SK-N-SH treated with all-trans-retinoic acid at 6 μM for 48 hours (cell line): Measurements from ENCODE around the gene HMGCR.
"Not testable (repeated sequence)": the region's sequence is repeated elsewhere in the genome, so short reads cannot be mapped to it uniquely, and the experiment has no call there.

ENCODE experiments used
- ATAC-seq: fragments of 200-7000 bp; cut with Tn5 transposase; 3 replicates; pipeline ENCODE4 v1.9.1; 2020; ENCODE audit warnings: mild to moderate bottlenecking, moderate library complexity
- ARNTL ChIP-seq: fragments of 450-650 bp; formaldehyde crosslinking; IDR thresholded peaks from 2 replicates; pipeline ENCODE4 v1.5.0; 2020; ENCODE audit warnings: low read depth, mild to moderate bottlenecking, moderate library complexity, borderline replicate concordance
- BACH2 ChIP-seq: fragments of 250-450 bp; sonication (Bioruptor Pico); IDR thresholded peaks from 2 replicates; pipeline ENCODE4 v1.9.0; 2021; ENCODE audit warnings: mild to moderate bottlenecking, borderline replicate concordance
- ESRRG ChIP-seq: fragments of 250-450 bp; sonication (Bioruptor Pico); IDR thresholded peaks from 2 replicates; pipeline ENCODE4 v1.6.1; 2021; ENCODE audit warnings: mild to moderate bottlenecking
- GLIS3 ChIP-seq: fragments of 250-450 bp; sonication (Bioruptor Pico); IDR thresholded peaks from 2 replicates; pipeline ENCODE4 v1.5.0; 2020; ENCODE audit warnings: mild to moderate bottlenecking, moderate library complexity
- ISL1 ChIP-seq: fragments of 250-450 bp; sonication (Bioruptor Pico); IDR thresholded peaks from 2 replicates; pipeline ENCODE4 v2.1.2; 2022; ENCODE audit warnings: mild to moderate bottlenecking, moderate library complexity
- OSR1 ChIP-seq: fragments of 250-450 bp; sonication (Bioruptor Pico); IDR thresholded peaks from 2 replicates; pipeline ENCODE4 v1.8.0; 2022; ENCODE audit warnings: moderate library complexity, mild to moderate bottlenecking, inconsistent platforms
- PPARA ChIP-seq: fragments of 250-450 bp; sonication (Bioruptor Pico); IDR thresholded peaks from 2 replicates; pipeline ENCODE4 v1.5.0; 2020; ENCODE audit warnings: mild to moderate bottlenecking, borderline replicate concordance
- RARB ChIP-seq: fragments of 250-450 bp; sonication (Bioruptor Pico); IDR thresholded peaks from 2 replicates; pipeline ENCODE4 v1.8.0; 2021; ENCODE audit warnings: mild to moderate bottlenecking, moderate library complexity
- SNAI2 ChIP-seq: fragments of 250-450 bp; sonication (Bioruptor Pico); IDR thresholded peaks from 2 replicates; pipeline ENCODE4 v1.5.0; 2020; ENCODE audit warnings: mild to moderate bottlenecking, moderate library complexity
- TOX ChIP-seq: fragments of 250-450 bp; sonication (Bioruptor Pico); IDR thresholded peaks from 2 replicates; pipeline ENCODE4 v1.8.0; 2021; ENCODE audit warnings: mild to moderate bottlenecking, moderate library complexity, borderline replicate concordance
- ZFP3 ChIP-seq: fragments of 250-450 bp; sonication (Bioruptor Pico); IDR thresholded peaks from 2 replicates; pipeline ENCODE4 v1.5.0; 2020; ENCODE audit warnings: mild to moderate bottlenecking, moderate library complexity
- ZNF565 ChIP-seq: fragments of 450-650 bp; formaldehyde crosslinking; conservative IDR thresholded peaks from 2 replicates; pipeline ENCODE4 v1.5.0; 2020; ENCODE audit warnings: low read depth, mild to moderate bottlenecking, moderate library complexity
- TF ChIP-seq, protein P1 (sequence below): fragments of 250-450 bp; sonication (Bioruptor Pico); IDR thresholded peaks from 2 replicates; pipeline ENCODE4 v1.5.0; 2020; ENCODE audit warnings: mild to moderate bottlenecking, moderate library complexity
- TF ChIP-seq, protein P2 (sequence below): fragments of 250-450 bp; sonication (Bioruptor Pico); IDR thresholded peaks from 2 replicates; pipeline ENCODE4 v1.5.1; 2021; ENCODE audit warnings: mild to moderate bottlenecking, moderate library complexity
- TF ChIP-seq, protein P3 (sequence below): fragments of 250-450 bp; sonication (Bioruptor Pico); IDR thresholded peaks from 2 replicates; pipeline ENCODE4 v1.8.0; 2020; ENCODE audit warnings: mild to moderate bottlenecking, moderate library complexity, borderline replicate concordance
- TF ChIP-seq, protein P4 (sequence below): fragments of 250-450 bp; sonication (Bioruptor Pico); IDR thresholded peaks from 2 replicates; pipeline ENCODE4 v1.8.0; 2021; ENCODE audit warnings: low read depth, mild to moderate bottlenecking, moderate library complexity, borderline replicate concordance

HMGCR gene

DNA sequence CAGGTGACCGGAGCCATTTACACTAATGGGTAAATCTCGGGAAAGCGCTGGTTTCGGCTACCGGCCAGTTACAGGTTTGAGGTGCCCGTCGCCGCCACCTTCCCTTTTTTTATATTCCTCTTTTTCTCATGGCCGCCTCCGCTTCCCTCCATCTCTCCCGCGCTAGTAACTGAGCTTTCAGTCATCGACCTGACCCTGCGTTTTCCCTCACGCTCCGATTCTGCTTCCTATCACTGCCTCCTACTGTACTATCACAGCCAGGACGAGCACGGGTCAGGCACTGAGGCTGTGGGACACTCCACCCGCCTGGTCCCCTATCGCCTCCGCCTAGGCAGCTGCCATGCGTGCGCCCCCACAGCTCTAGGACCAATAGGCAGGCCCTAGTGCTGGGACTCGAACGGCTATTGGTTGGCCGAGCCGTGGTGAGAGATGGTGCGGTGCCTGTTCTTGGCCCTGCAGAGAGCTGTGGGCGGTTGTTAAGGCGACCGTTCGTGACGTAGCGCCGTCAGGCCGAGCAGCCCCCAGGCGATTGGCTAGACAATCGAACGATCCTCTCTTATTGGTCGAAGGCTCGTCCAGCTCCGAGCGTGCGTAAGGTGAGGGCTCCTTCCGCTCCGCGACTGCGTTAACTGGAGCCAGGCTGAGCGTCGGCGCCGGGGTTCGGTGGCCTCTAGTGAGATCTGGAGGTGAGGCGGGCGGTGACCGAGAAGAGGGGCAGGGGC, at the start of gene HMGCR:
HMGCR (plus strand) TSS at position 606 of the 722 bp plus-strand sequence. CDS start 5,386 bp downstream, outside the sequence.
- ATAC-seq, result peak; percentile 97
- TF ChIP-seq, protein P1, sequence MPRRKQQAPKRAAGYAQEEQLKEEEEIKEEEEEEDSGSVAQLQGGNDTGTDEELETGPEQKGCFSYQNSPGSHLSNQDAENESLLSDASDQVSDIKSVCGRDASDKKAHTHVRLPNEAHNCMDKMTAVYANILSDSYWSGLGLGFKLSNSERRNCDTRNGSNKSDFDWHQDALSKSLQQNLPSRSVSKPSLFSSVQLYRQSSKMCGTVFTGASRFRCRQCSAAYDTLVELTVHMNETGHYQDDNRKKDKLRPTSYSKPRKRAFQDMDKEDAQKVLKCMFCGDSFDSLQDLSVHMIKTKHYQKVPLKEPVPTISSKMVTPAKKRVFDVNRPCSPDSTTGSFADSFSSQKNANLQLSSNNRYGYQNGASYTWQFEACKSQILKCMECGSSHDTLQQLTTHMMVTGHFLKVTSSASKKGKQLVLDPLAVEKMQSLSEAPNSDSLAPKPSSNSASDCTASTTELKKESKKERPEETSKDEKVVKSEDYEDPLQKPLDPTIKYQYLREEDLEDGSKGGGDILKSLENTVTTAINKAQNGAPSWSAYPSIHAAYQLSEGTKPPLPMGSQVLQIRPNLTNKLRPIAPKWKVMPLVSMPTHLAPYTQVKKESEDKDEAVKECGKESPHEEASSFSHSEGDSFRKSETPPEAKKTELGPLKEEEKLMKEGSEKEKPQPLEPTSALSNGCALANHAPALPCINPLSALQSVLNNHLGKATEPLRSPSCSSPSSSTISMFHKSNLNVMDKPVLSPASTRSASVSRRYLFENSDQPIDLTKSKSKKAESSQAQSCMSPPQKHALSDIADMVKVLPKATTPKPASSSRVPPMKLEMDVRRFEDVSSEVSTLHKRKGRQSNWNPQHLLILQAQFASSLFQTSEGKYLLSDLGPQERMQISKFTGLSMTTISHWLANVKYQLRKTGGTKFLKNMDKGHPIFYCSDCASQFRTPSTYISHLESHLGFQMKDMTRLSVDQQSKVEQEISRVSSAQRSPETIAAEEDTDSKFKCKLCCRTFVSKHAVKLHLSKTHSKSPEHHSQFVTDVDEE (CRISPR knock-in tag), result peak; percentile 35; the same call in 1 of the 2 replicates
- TF ChIP-seq SNAI2, result no peak
- TF ChIP-seq ZFP3 (CRISPR knock-in tag), result no peak
- TF ChIP-seq ARNTL (CRISPR knock-in tag), result peak; percentile 28; the same call in 1 of the 2 replicates
- no peak for TF ChIP-seq PPARA (CRISPR knock-in tag)
- no peak for TF ChIP-seq TOX (CRISPR knock-in tag)
- TF ChIP-seq, protein P2, sequence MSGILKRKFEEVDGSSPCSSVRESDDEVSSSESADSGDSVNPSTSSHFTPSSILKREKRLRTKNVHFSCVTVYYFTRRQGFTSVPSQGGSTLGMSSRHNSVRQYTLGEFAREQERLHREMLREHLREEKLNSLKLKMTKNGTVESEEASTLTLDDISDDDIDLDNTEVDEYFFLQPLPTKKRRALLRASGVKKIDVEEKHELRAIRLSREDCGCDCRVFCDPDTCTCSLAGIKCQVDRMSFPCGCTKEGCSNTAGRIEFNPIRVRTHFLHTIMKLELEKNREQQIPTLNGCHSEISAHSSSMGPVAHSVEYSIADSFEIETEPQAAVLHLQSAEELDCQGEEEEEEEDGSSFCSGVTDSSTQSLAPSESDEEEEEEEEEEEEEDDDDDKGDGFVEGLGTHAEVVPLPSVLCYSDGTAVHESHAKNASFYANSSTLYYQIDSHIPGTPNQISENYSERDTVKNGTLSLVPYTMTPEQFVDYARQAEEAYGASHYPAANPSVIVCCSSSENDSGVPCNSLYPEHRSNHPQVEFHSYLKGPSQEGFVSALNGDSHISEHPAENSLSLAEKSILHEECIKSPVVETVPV (CRISPR knock-in tag), result no peak
- no peak for TF ChIP-seq ESRRG (CRISPR knock-in tag)
- TF ChIP-seq OSR1 (CRISPR knock-in tag), result no peak

DNA sequence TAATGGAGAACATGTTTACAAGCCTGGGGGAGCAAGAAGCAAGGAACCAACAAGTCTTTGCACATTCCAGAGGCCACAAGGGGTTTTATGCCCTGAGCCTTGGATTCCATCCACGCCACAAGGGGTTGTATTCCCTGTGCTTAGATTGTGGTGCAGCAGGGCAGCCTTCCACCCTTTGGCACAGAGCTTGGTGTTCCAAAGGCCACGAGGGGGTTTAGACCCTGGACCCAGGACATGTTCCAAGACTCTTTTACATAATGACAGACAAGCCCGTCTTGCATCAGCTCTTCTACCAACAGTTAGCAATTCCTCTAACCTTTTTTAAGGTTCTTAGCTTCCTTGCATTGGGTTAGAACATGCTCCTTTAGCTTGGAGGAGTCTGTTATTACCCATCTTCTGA, 45.2 kb upstream of the HMGCR start:
- ATAC-seq, result not testable (repeated sequence)

DNA sequence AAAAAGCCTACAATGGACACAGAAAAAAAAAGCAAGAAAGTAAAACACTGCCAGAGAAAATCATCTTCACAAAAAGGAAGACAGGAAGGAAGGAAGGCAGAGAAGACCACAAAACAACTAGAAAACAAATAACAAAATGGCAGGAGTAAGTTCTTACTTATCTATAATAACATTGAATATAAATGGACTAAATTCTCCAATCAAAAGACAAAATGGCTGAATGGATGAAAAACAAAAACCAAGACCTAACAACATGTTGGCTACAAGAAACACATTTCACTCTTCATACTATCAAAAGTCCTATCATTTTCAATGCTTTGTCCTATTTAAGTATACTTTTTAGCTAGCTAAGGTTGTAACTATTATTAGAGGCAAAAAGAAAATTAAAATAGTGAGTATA, 36.9 kb upstream of the HMGCR start:
- TF ChIP-seq TOX (CRISPR knock-in tag), result no peak
- no peak for TF ChIP-seq RARB
- TF ChIP-seq, protein P3, sequence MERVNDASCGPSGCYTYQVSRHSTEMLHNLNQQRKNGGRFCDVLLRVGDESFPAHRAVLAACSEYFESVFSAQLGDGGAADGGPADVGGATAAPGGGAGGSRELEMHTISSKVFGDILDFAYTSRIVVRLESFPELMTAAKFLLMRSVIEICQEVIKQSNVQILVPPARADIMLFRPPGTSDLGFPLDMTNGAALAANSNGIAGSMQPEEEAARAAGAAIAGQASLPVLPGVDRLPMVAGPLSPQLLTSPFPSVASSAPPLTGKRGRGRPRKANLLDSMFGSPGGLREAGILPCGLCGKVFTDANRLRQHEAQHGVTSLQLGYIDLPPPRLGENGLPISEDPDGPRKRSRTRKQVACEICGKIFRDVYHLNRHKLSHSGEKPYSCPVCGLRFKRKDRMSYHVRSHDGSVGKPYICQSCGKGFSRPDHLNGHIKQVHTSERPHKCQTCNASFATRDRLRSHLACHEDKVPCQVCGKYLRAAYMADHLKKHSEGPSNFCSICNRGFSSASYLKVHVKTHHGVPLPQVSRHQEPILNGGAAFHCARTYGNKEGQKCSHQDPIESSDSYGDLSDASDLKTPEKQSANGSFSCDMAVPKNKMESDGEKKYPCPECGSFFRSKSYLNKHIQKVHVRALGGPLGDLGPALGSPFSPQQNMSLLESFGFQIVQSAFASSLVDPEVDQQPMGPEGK, result no peak
- TF ChIP-seq OSR1 (CRISPR knock-in tag), result no peak
- ATAC-seq, result no peak

DNA sequence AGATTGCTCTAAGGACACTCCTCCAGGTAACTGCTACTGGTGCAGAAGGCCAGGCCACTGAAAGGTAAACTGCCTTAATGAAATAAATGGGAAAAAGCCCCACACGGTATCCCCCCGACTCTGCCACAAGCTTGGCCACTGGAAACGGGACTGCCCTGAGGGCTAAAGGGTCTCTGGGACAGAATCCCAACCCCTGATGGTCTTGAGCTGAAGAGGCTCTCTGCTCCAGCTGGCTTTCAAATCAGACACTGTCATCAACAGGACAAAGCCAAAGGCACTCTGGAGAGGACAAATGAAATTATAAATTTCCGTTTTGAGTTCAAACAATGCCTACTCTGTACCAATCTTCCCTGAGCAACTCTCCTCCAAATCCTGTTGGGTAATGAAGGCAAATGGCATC, 33.6 kb upstream of the HMGCR start:
- TF ChIP-seq TOX (CRISPR knock-in tag) (no peak), ISL1 (no peak), ZNF565 (CRISPR knock-in tag) (no peak), ZFP3 (CRISPR knock-in tag) (no peak), BACH2 (CRISPR knock-in tag) (no peak), ARNTL (CRISPR knock-in tag) (no peak), GLIS3 (no peak)
- TF ChIP-seq, protein P2 (CRISPR knock-in tag), result no peak
- TF ChIP-seq, protein P4, sequence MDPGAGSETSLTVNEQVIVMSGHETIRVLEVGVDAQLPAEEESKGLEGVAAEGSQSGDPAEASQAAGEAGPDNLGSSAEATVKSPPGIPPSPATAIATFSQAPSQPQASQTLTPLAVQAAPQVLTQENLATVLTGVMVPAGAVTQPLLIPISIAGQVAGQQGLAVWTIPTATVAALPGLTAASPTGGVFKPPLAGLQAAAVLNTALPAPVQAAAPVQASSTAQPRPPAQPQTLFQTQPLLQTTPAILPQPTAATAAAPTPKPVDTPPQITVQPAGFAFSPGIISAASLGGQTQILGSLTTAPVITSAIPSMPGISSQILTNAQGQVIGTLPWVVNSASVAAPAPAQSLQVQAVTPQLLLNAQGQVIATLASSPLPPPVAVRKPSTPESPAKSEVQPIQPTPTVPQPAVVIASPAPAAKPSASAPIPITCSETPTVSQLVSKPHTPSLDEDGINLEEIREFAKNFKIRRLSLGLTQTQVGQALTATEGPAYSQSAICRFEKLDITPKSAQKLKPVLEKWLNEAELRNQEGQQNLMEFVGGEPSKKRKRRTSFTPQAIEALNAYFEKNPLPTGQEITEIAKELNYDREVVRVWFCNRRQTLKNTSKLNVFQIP (CRISPR knock-in tag), result no peak
- no peak for ATAC-seq

DNA sequence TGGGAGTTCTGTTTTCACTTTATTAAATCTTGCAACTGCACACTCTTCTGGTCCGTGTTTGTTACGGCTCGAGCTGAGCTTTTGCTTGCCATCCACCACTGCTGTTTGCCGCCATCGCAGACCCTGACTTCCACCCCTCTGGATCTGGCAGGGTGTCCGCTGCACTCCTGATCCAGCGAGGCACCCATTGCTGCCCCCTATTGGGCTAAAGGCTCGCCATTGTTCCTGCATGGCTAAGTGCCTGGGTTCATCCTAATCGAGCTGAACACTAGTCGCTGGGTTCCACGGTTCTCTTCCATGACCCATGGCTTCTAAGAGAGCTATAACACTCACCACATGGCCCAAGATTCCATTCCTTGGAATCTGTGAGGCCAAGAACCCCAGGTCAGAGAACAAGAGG, 32.5 kb upstream of the HMGCR start:
- ATAC-seq, result not testable (repeated sequence)
